Astrocyte (in vitro differentiated cells and primary cell): ENCODE results near the gene ME2.

Experiments used
- EZH2 ChIP-seq: IDR thresholded peaks from 2 replicates; pipeline ENCODE4 v1.6.1; 2012; ENCODE audit warnings: mild to moderate bottlenecking, low read length, inconsistent platforms; ENCODE audit not compliant: insufficient read depth
- TF ChIP-seq, protein P1 (sequence below): IDR thresholded peaks from 2 replicates; pipeline ENCODE4 v1.5.1; 2011; ENCODE audit warnings: low read depth, mild to moderate bottlenecking, inconsistent platforms, low read length, moderate library complexity; ENCODE audit not compliant: insufficient read depth

GRCh38 chr18:50848991-50849390 lies 29.9 kb upstream of the ME2 start:
- TF ChIP-seq, protein P1, sequence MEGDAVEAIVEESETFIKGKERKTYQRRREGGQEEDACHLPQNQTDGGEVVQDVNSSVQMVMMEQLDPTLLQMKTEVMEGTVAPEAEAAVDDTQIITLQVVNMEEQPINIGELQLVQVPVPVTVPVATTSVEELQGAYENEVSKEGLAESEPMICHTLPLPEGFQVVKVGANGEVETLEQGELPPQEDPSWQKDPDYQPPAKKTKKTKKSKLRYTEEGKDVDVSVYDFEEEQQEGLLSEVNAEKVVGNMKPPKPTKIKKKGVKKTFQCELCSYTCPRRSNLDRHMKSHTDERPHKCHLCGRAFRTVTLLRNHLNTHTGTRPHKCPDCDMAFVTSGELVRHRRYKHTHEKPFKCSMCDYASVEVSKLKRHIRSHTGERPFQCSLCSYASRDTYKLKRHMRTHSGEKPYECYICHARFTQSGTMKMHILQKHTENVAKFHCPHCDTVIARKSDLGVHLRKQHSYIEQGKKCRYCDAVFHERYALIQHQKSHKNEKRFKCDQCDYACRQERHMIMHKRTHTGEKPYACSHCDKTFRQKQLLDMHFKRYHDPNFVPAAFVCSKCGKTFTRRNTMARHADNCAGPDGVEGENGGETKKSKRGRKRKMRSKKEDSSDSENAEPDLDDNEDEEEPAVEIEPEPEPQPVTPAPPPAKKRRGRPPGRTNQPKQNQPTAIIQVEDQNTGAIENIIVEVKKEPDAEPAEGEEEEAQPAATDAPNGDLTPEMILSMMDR, result no peak
- no peak for TF ChIP-seq EZH2
